B cell (primary cell): Measurements from ENCODE around the gene CSF1R. TPM values are rescaled to one million over a fixed set of nuclear protein-coding genes. Genes with fewer than 3 reads are reported as not detected.

Source experiments
- ATAC-seq: fragments of 200-7000 bp; cut with Tn5 transposase; one replicate; pipeline ENCODE4 v1.10.0; 2021; ENCODE audit warnings: low read depth, mild to moderate bottlenecking, moderate number of reproducible peaks, moderate library complexity
- CTCF ChIA-PET: fragments of 350-600 bp; sonication (Branson Sonifier 250); formaldehyde crosslinking; loops from one replicate; lab custom pipeline; 2021; ENCODE audit warnings: antibody characterized with exemption, inconsistent platforms; lab: Charles Lee
- POLR2A ChIA-PET: fragments of 350-600 bp; sonication (Branson Sonifier 250); formaldehyde crosslinking; loops from one replicate; lab custom pipeline; 2021; ENCODE audit warnings: antibody characterized with exemption; lab: Charles Lee
- DNase-seq: peaks from one replicate; pipeline ENCODE4 v3.0.0; 2013
- H2AFZ ChIP-seq: 2 replicates; pipeline ENCODE4 v1.6.1; 2012; ENCODE audit warnings: mild to moderate bottlenecking, low read depth, low read length; ENCODE audit not compliant: insufficient read depth, poor library complexity, severe bottlenecking
- H3K27ac ChIP-seq, 2 donors: 1 replicate in 1 of 2; 2 replicates in 1 of 2; pipeline ENCODE4 v1.5.1; 2012 to 2013; ENCODE audit warnings: low read length in 2 of 2, mild to moderate bottlenecking in 2 of 2, moderate library complexity in 1 of 2
- H3K27me3 ChIP-seq, 4 experiments: fragments of 200-600 bp in 1 of 4; sonication (generic) in 1 of 4; replicated peaks in 1 of 4; 1 replicate in 2 of 4; 2 replicates in 2 of 4; pipeline versions ENCODE4 v1.6.1 to v1.7.0; 2013 to 2016; ENCODE audit warnings: low read length in 3 of 4, mild to moderate bottlenecking in 2 of 4, mixed read lengths in 1 of 4, moderate library complexity in 1 of 4; ENCODE audit not compliant: insufficient read depth in 4 of 4, control insufficient read depth in 3 of 4; ENCODE audit errors: control extremely low read depth in 1 of 4
- H3K36me3 ChIP-seq, 2 experiments: replicated peaks in 1 of 2; 1 replicate in 1 of 2; 2 replicates in 1 of 2; pipeline versions ENCODE4 v1.6.1 to v1.7.1; 2013; ENCODE audit warnings: low read length in 1 of 2; ENCODE audit not compliant: insufficient read depth in 2 of 2, control insufficient read depth in 1 of 2; ENCODE audit errors: control extremely low read depth in 1 of 2, extremely low read depth in 1 of 2
- H3K4me1 ChIP-seq, 2 donors: fragments of 200-600 bp in 1 of 2; sonication (generic) in 1 of 2; 1 replicate in 1 of 2; 2 replicates in 1 of 2; pipeline versions ENCODE4 v1.5.1 to v1.6.1; 2013 to 2017; ENCODE audit warnings: low read length in 2 of 2; ENCODE audit not compliant: control insufficient read depth in 2 of 2, insufficient read depth in 2 of 2
- H3K4me2 ChIP-seq: replicated peaks from 2 replicates; pipeline ENCODE3; 2012; ENCODE audit warnings: mild to moderate bottlenecking, low read depth, low read length; ENCODE audit not compliant: poor library complexity, severe bottlenecking
- H3K4me3 ChIP-seq, 5 experiments: fragments of 200-600 bp in 1 of 5; sonication (generic) in 1 of 5; 1 replicate in 3 of 5; 2 replicates in 2 of 5; pipeline versions ENCODE4 v1.5.1 to v1.7.0; 2011 to 2016; ENCODE audit warnings: low read length in 4 of 5, mild to moderate bottlenecking in 4 of 5, low read depth in 2 of 5, control low read depth in 1 of 5, moderate library complexity in 1 of 5; ENCODE audit not compliant: insufficient read depth in 1 of 5; ENCODE audit errors: control extremely low read depth in 1 of 5, extremely low read depth in 1 of 5
- H3K79me2 ChIP-seq: fragments of 200-600 bp; sonication (generic); one replicate; pipeline ENCODE4 v1.6.0; 2016; ENCODE audit warnings: low read length; ENCODE audit not compliant: control insufficient read depth, insufficient read depth
- H3K9ac ChIP-seq: fragments of 200-600 bp; sonication (generic); 2 replicates; pipeline ENCODE4 v1.6.1; 2017; ENCODE audit warnings: mild to moderate bottlenecking, low read length, moderate library complexity
- H3K9me3 ChIP-seq, 3 donors: one replicate each; pipeline versions ENCODE4 v1.6.1 to v1.7.1; 2013; ENCODE audit warnings: low read length in 2 of 3; ENCODE audit not compliant: control insufficient read depth in 2 of 3, insufficient read depth in 1 of 3; ENCODE audit errors: control extremely low read depth in 1 of 3
- H4K20me1 ChIP-seq: 2 replicates; pipeline ENCODE4 v1.6.0; 2012; ENCODE audit warnings: mild to moderate bottlenecking, low read length; ENCODE audit not compliant: insufficient read depth, control insufficient read depth, poor library complexity, severe bottlenecking
- H3K27ac Mint-ChIP-seq: one replicate; pipeline ENCODE4 v1.8.0; 2021; ENCODE audit warnings: mixed read lengths
- H3K27me3 Mint-ChIP-seq: one replicate; pipeline ENCODE4 v1.8.0; 2021; ENCODE audit warnings: mixed read lengths
- H3K4me1 Mint-ChIP-seq: one replicate; pipeline ENCODE4 v1.8.0; 2021; ENCODE audit warnings: mixed read lengths
- H3K4me3 Mint-ChIP-seq: one replicate; pipeline ENCODE4 v1.8.0; 2021; ENCODE audit warnings: mixed read lengths
- H3K9me3 Mint-ChIP-seq: one replicate; pipeline ENCODE4 v1.8.0; 2022; ENCODE audit warnings: mixed read lengths; ENCODE audit not compliant: insufficient read depth
- EZH2 ChIP-seq: IDR thresholded peaks from 2 replicates; pipeline ENCODE4 v1.6.1; 2012; ENCODE audit warnings: borderline replicate concordance, low read depth, mild to moderate bottlenecking, moderate library complexity, low read length; ENCODE audit not compliant: insufficient read depth, poor library complexity, severe bottlenecking
- WGBS: methylation state at CpG from one replicate; pipeline ENCODE4 v1.1.5; 2013; ENCODE audit warnings: missing lambda C conversion rate; ENCODE audit not compliant: insufficient coverage; 5-methylcytosine and 5-hydroxymethylcytosine counted together
- intact Hi-C: fragments of 100-400 bp; cut with micrococcal nuclease; formaldehyde crosslinking; loops from one replicate; pipeline ENCODE4 v1.10.0; 2022
- polyA plus RNA-seq: library from polyadenylated mRNA; depleted of rRNA; stranded (reverse); fragments of >200 nt; gene quantifications from 2 replicates; pipeline ENCODE4 v1.2.3, GENCODE V29; 2012
- total RNA-seq, 2 donors: library from RNA; stranded (reverse); fragments of 120-200 nt in 1 of 2; gene quantifications; 1 replicate in 1 of 2; 2 replicates in 1 of 2; pipeline versions ENCODE4 v1.2.3 to v1.2.4, GENCODE V29; 2013 to 2022
- TF ChIP-seq, protein P1 (sequence below): fragments of 200-600 bp; IDR thresholded peaks from one replicate; pipeline ENCODE4 v1.8.0; 2022; ENCODE audit warnings: antibody characterized with exemption, mild to moderate bottlenecking

CSF1R gene
- total and polyA plus RNA-seq, 2 donors (not counting 1 experiment from before 2014, with no cell fraction given) = 1.6 to 2.5 TPM

DNA sequence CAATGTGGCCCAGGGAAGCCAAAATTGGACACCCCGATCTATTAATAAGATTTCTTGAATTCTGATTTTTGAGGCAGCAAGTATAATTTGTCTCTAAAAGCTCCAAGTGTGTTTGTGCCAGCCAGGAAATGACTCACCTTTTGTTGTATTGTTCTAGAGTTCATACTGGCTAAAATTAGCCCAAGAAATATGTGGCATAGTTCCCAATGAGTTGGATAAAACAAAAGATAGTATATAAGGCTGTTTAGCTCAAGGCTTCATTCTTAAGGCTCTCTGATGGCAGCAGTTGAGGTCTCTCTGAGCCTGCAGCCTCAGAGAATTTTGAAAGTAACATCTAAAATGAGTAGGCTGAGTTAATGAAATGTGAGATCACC, 64.2 kb downstream of the CSF1R start:
- H2AFZ ChIP-seq = no peak overlapping the region
- no peak for TF ChIP-seq EZH2
- TF ChIP-seq, protein P1, sequence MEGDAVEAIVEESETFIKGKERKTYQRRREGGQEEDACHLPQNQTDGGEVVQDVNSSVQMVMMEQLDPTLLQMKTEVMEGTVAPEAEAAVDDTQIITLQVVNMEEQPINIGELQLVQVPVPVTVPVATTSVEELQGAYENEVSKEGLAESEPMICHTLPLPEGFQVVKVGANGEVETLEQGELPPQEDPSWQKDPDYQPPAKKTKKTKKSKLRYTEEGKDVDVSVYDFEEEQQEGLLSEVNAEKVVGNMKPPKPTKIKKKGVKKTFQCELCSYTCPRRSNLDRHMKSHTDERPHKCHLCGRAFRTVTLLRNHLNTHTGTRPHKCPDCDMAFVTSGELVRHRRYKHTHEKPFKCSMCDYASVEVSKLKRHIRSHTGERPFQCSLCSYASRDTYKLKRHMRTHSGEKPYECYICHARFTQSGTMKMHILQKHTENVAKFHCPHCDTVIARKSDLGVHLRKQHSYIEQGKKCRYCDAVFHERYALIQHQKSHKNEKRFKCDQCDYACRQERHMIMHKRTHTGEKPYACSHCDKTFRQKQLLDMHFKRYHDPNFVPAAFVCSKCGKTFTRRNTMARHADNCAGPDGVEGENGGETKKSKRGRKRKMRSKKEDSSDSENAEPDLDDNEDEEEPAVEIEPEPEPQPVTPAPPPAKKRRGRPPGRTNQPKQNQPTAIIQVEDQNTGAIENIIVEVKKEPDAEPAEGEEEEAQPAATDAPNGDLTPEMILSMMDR = no peak
- no peak overlapping the region for H3K4me2 ChIP-seq
- WGBS = 100% methylated on average over 1 of the region's 1 CpG
- H3K9me3 Mint-ChIP-seq = no peaks in the 10 kb centered on the region
- no peak overlapping the region for H3K9ac ChIP-seq
- H3K4me1 ChIP-seq = no peaks in the 10 kb centered on the region
- H4K20me1 ChIP-seq = peaks cover 4% of the 10 kb centered on the region
- H3K27me3 Mint-ChIP-seq = no peaks in the 10 kb centered on the region
- no peak overlapping the region for H3K27ac Mint-ChIP-seq
- intact Hi-C loops = no loop called here
- DNase-seq (no peak), ATAC-seq (no peak)
- no peaks in the 10 kb centered on the region for H3K4me1 Mint-ChIP-seq
- POLR2A ChIA-PET = interaction anchor here (0.7 kb wide), 1 partner anchor 12 kb away, joined by 4 read pairs; no protein-coding TSS in a partner anchor
- CTCF ChIA-PET = interaction anchor here (0.7 kb wide), 1 partner anchor 828 kb away, joined by 3 read pairs; no protein-coding TSS in a partner anchor
- H3K4me3 ChIP-seq = no peak overlapping the region
- no peaks in the 10 kb centered on the region for H3K79me2 ChIP-seq
- H3K4me3 Mint-ChIP-seq = no peak overlapping the region
- H3K27me3 ChIP-seq = no peaks in the 10 kb centered on the region
- H3K9me3 ChIP-seq = no peaks in the 10 kb centered on the region
- H3K36me3 ChIP-seq = peaks cover 10 to 80% of the 10 kb centered on the region in 2 experiments
- H3K27ac ChIP-seq = no peak overlapping the region

DNA sequence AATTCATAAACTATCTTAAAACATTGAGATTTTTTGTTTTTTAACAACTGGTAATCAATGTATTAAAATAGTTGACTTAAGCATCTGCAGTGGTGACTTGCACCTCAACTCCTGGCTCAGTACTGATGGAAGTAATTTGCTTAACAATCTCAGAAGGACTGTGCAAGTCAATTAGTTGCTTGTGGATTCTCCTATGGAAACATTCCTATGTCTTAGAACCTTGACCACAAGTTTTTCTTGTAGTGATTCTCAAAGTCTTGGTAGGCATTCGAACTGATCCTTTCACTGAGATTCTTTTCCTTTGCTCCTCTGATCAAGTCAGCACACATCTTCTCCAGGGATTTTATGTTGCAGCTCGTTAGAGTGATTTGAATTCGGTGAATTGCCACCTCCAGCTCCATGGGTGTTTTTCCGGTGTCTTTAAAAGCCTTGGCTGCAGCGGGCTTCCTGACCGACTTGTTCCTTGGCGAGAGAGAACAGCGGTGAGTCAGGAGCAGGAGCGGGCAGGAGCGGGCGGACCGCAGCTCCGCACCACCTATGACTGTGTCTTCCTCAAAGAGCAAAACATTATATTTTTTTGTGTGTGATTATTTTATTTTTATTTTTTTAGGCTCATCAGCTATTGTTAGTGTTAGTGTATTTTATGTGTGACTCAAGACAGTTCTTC, 64.7 kb downstream of the CSF1R start:
- H3K27me3 ChIP-seq = no peaks in the 10 kb centered on the region
- H3K27ac ChIP-seq = no peak overlapping the region
- H3K9ac ChIP-seq = no peak overlapping the region
- ATAC-seq (no peak), DNase-seq (no peak)
- Mint-ChIP-seq H3K27ac (no peak overlapping the region), H3K4me1 (no peaks in the 10 kb centered on the region), H3K9me3 (no peaks in the 10 kb centered on the region), H3K27me3 (no peaks in the 10 kb centered on the region), H3K4me3 (no peak overlapping the region)
- no peak overlapping the region for H2AFZ ChIP-seq
- no peak overlapping the region for H3K4me2 ChIP-seq
- WGBS = 96% methylated on average over 8 of the region's 13 CpGs
- TF ChIP-seq EZH2 = no peak
- TF ChIP-seq, protein P1 = no peak
- POLR2A ChIA-PET = no interaction called here
- CTCF ChIA-PET = interaction anchor here (1.2 kb wide), 1 partner anchor 27 kb away, joined by 3 read pairs; no protein-coding TSS in a partner anchor
- H3K36me3 ChIP-seq = peaks cover 8 to 79% of the 10 kb centered on the region in 2 experiments
- intact Hi-C loops = no loop called here
- no peaks in the 10 kb centered on the region for H3K4me1 ChIP-seq
- no peaks in the 10 kb centered on the region for H3K79me2 ChIP-seq
- H3K9me3 ChIP-seq = no peaks in the 10 kb centered on the region
- H3K4me3 ChIP-seq = no peak overlapping the region
- peaks cover 4% of the 10 kb centered on the region for H4K20me1 ChIP-seq
